Measurements from ENCODE around the gene UBA52. TPM values are rescaled to one million over a fixed set of nuclear protein-coding genes. Genes with fewer than 3 reads are reported as not detected.

UBA52 gene
- total RNA-seq: 813 and 914 TPM in 2 replicates

GRCh38 chr19:18571564-18572344 is at the start of gene UBA52:
Gene UBA52 (plus strand): TSS chr19:18571857. CDS start chr19:18573301, 1,444 bp downstream.

GRCh38 chr19:18542941-18543813 is 28.5 kb upstream of the UBA52 start, which contains the start of gene FKBP8:
Gene FKBP8 (minus strand): TSS chr19:18543573. CDS start chr19:18541970, 1,603 bp downstream.

GRCh38 chr19:18557411-18558201 is 14.1 kb upstream of the UBA52 start, which contains the start of gene KXD1:
Gene KXD1 (plus strand): TSS chr19:18557870. CDS start chr19:18562057, 4,187 bp downstream.

GRCh38 chr19:18588611-18589379 is 17.1 kb downstream of the UBA52 start, which contains the start of gene REX1BD:
Gene REX1BD (plus strand): TSS chr19:18588798. CDS start chr19:18588802, 4 bp downstream.

GRCh38 chr19:18606281-18607225 is 34.9 kb downstream of the UBA52 start, which contains the start of gene CRLF1:
Gene CRLF1 (minus strand): TSS chr19:18606799. CDS start chr19:18606656, 143 bp downstream.

GRCh38 chr19:18612772-18613588 is 41.3 kb downstream of the UBA52 start, which contains the start of gene TMEM59L:
Gene TMEM59L (plus strand): TSS chr19:18612870. CDS start chr19:18612959, 89 bp downstream.

Other genes with a start within 250 kb of the UBA52 start
- gene LSM4, start 248.8 kb upstream of the UBA52 start, total RNA-seq: 120 and 135 TPM in 2 replicates
- 19.3 and 21.9 TPM in 2 replicates for gene PGPEP1, start 231.3 kb upstream of the UBA52 start, total RNA-seq
- gene GDF15, start 185.7 kb upstream of the UBA52 start, total RNA-seq: 87.0 and 159 TPM in 2 replicates
- gene LRRC25, start 174.2 kb upstream of the UBA52 start, total RNA-seq: not detected in 2 replicates
- 93.7 and 138 TPM in 2 replicates for gene SSBP4, start 152.5 kb upstream of the UBA52 start, total RNA-seq
- gene ISYNA1, start 133.7 kb upstream of the UBA52 start, total RNA-seq: 26.7 and 47.4 TPM in 2 replicates
- 18.0 and 19.9 TPM in 2 replicates for gene ELL, start 49.8 kb upstream of the UBA52 start, total RNA-seq
- 150 and 249 TPM in 2 replicates for gene FKBP8, start 28.3 kb upstream of the UBA52 start, total RNA-seq
- gene KXD1, start 14.0 kb upstream of the UBA52 start, total RNA-seq: 123 and 137 TPM in 2 replicates
- gene REX1BD, start 16.9 kb downstream of the UBA52 start, total RNA-seq: 53.1 and 59.8 TPM in 2 replicates
- gene CRLF1, start 34.9 kb downstream of the UBA52 start, total RNA-seq: 0.48 and 0.98 TPM in 2 replicates
- gene TMEM59L, start 41.0 kb downstream of the UBA52 start, total RNA-seq: under 0.01 and 0.10 TPM in 2 replicates
- gene KLHL26, start 65.2 kb downstream of the UBA52 start, total RNA-seq: 3.2 and 5.2 TPM in 2 replicates
- 2.1 and 3.6 TPM in 2 replicates for gene CRTC1, start 111.8 kb downstream of the UBA52 start, total RNA-seq
- not detected in 2 replicates for gene COMP, start 219.4 kb downstream of the UBA52 start, total RNA-seq

All from vein endothelial cell (primary cell).